ENCODE measurements around the gene NR4A3.

GRCh38 chr9:99778836-99779235 is 42.8 kb upstream of the NR4A3 start:
- TF ChIP-seq CTCF (IDR thresholded peaks at IDR 0.05; ENCODE audit: borderline replicate concordance, extremely low read depth, low read length, poor library complexity, severe bottlenecking) (no peak), EZH2 (IDR thresholded peaks at IDR 0.05; ENCODE audit: borderline replicate concordance, low read depth, low read length, severe bottlenecking) (no peak)

Data from DND-41 (cell line).